Stimulated activated CD4-positive, alpha-beta T cell treated with anti-CD3 and anti-CD28 coated beads, Interleukin-12 subunit alpha, Interleukin-12 subunit beta, amount 100 ng/mL, for 4 hours (primary cell): ENCODE results near the gene PRIMA1.

ENCODE experiments used
- DNase-seq: peaks from one replicate; pipeline ENCODE4 v3.0.0-alpha.2; 2020

Gene PRIMA1

DNA sequence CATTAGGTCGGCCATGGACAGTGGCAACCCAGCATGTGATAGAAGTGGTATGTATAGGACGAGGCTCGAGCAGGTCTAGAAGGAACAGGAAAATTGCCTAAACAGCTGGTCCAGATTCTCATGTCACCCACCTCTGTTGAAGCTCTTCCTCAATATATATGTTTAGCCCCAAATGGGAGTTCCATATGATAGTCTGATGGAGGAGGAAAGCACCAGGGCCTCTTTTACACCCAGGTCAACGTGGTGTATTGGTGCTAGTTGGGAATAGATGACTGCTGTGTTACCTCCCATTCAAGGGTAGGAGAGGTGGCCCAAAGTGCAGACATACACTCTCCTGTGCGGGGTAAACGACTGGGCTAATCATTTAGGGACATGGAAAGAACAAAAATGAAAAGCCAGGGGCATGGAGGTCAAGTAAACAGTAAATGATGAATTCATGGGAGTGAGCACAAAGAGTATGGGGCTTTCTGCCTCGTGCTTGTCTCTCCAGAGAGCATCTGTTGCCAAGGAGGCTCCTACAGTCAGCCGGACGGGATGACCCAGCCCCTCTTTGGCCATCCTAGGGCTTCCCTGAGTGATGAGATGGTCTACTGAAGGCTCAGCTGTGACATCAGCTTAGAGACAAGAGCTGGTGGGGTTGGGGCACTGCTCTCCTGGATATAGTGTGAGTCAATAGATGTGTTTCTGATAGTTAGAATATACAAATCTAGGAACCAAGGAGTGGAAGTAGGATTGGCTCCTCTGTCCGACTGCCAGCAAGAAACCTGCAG is 5.5 kb upstream of the PRIMA1 start:
- no peak for DNase-seq

DNA sequence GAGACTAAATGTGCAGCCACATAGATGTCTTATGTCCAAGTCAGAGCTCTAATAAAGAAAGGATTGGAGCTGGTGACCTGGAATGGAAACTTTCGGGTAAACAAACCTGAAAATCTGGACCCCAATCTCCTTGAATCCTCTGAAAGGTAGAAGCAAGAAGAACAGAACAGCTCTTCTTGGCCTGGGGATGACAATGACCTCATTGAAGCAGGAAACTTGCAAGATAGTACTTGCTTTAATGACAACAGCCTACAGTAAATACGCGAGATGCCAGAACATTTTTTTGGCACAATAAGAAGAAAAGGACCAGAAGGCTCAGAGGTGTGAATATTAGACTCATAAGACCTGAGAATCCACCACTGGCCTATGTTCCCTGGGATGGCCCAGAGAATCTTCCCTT is 4.1 kb upstream of the PRIMA1 start:
- no peak for DNase-seq

DNA sequence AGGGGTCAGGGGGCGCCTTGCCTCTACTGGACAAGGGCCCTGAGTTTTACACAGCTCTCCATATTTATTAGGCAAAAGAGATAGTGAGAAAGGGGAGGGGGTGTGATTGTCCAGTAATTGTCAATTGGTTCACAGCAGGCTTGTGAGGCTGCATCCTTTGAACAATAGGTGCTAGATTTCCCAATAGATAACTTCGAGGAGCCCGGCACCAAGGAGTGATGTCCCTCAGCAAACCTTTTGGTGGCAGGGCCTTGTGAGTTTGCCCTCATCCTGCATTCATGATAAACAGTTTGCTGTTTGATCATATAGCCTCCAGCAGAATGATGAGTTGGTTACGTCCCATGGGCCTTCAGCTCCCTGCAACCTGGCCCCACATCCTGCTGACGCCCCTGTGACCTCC is 2.7 kb upstream of the PRIMA1 start:
- no peak for DNase-seq

- DNase-seq: no peak
These were observed 1.2 kb upstream of the PRIMA1 start for GRCh38 chr14:93789228-93790130.

- no peak for DNase-seq
These were observed 400 bp upstream of the PRIMA1 start for GRCh38 chr14:93788543-93789227.

GRCh38 chr14:93787465-93788292 is 606 bp downstream of the PRIMA1 start:
- DNase-seq: no peak

- no peak for DNase-seq
These were observed 2.9 kb downstream of the PRIMA1 start for GRCh38 chr14:93785423-93785822.

- no peak for DNase-seq
These were observed 3.4 kb downstream of the PRIMA1 start for GRCh38 chr14:93784878-93785277.

- DNase-seq: no peak
These were observed 7.4 kb downstream of the PRIMA1 start for GRCh38 chr14:93780813-93781400.

DNA sequence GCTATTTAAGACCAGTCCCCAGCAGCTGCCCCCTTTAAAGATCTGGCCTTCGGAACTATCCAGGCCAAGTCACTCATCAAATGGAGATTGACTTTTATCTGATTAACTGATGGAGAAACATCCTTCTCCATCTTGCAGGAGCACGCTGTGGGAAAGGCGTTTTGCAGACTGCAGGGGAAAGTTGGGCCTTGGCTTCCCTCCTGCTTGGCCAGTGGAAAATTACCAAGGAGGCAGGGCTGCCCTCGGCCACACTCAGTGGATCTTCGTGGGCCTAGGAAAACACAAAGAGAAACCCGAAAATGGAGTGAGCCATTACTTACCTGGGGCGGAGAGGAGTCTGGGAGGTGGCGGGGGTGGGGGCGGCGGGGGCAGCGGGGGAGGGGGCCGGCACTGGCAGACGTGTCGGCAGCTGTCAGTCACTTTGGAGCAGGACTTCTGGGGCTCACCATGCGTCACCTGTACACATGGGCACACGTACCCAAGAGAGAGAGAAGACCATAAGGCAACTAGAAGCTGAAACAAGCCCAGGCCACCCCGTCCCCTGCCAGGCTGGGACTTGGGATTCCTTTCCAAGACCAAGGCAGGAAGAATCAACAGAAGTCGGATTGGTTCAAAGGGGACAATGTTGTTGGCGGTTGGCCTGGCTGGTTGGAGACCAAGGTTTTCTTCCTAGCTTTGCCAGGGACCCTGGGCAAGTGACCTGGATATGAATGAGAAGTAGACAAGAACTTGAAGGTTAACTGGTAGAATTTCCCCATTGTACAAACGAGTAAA is 9.2 kb downstream of the PRIMA1 start:
- no peak for DNase-seq

- no peak for DNase-seq
These were observed 9.8 kb downstream of the PRIMA1 start for GRCh38 chr14:93778453-93778852.

DNA sequence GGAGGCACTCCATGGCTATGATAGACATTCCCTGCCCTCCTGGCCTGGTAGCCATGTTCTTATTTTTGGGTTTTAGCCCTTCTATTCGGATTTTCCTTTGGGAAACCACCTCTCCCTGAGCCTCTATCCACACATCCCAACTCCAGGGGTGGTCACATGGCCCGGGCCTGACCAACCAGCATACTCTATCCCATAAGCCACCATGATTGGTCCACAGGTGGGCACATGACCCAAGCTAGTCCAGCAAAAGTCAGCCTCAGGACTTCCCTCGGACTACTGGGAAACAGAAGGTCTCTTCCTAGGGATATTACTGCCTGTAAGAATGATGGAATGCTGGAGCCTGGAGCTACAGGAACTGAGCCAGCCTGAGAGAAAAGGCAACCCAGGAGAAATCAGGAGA is 12.5 kb downstream of the PRIMA1 start:
- no peak for DNase-seq

DNA sequence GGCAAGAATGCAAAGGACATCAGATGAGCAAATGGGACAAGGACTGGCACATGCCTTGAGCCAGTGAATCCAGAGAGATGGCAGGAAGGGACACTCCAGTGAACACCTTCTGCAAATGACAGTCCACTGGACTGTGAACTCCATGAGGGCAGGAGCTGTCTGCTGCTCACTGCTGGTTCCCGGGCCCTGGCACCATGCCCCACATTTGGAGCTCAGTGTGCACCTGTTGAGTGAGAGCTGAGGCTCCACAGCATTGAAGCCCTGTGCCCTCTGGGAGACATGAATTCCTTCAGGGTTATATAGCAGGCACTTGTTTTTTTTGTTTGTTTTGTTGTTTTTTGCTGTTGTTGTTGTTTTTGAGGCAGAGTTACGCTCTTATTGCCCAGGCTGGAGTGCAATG is 13.1 kb downstream of the PRIMA1 start:
- no peak for DNase-seq

DNA sequence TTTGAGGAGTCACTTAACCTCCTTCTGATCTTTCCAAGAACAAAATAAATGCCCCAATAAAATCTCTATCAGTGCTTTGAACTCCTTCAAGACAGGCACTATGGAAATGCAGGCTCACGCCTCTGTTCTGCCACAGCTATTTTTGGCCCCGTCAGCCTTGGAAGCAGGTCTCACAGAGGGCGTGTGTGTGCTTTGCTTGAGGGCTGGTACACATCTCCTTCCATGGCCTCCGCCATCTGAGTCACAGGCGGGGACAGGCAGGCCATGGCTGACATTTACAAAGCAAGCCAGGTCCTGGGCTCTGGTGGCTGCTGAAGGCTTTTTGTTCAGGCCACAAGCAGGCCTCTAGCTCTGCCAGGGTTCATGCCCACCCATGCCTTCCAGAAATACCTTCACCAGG is 16.0 kb downstream of the PRIMA1 start:
- DNase-seq: no peak

GRCh38 chr14:93765970-93766369 is 22.3 kb downstream of the PRIMA1 start:
- no peak for DNase-seq

DNA sequence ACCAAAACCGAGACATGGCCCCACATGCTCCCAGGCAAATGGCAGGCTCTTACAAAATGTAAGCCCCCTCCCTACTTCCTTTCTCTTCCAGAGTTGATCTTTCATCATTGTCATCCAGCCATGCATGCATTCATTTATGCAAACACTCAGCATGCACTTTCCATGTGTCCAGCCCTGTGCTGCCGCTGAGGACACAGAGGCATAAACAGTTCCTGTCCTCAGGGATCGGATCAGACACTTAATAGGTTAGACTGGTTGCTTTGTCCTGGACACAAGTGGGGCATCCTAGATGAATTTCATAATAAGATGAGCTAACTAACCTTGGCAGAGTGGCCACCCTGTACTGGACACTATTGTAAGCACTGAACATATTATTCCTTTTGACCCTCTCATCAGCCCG is 23.1 kb downstream of the PRIMA1 start:
- DNase-seq: no peak

- no peak for DNase-seq
These were observed 24.1 kb downstream of the PRIMA1 start for GRCh38 chr14:93764211-93764659.

- DNase-seq: no peak
These were observed 28.5 kb downstream of the PRIMA1 start for GRCh38 chr14:93759719-93760307.

DNA sequence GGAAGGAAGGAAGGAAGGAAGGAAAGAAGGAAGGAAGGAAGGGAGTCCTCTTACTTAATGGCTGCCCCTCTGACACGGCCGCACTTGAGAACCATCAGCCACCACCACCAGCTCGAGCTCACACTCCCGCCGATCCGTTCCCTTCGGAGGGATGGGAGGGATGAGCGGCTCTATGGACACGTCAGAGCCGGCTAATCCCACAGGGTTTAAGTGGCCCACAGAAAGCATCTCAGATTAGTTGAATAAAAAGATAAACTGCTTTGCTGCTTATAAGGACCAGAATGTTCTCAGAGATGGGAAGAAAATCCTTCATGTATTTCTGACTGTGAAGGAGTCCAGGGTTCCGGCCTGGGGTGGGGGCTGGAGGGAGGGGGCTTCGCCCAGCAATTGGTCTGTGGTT is 31.1 kb downstream of the PRIMA1 start:
- DNase-seq: no peak

DNA sequence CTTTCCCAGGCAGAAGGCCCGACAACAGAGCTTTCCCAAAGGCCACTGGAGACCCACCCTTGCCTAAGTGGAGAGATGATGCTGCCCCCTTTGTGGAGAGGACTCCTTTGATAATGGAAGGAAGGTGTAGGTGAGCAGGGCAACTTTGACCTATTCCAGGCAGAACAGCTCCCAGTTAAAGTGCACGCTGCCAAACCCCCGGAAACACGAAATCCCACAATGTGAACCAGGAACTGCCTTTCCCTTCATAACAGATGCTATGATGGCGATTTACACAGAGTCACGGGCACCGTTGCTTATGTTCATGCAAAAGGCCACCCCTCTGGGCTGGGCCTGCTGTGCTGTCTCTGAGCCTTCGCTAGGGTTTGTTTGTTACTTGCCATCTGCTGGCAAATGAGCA is 34.6 kb downstream of the PRIMA1 start:
- no peak for DNase-seq

GRCh38 chr14:93752980-93753561 is 35.2 kb downstream of the PRIMA1 start:
- no peak for DNase-seq
